Measurements from ENCODE around the gene RPRD2. TPM values are rescaled to one million over a fixed set of nuclear protein-coding genes. Genes with fewer than 3 reads are reported as not detected.
A peak's percentile ranks its signal among the peaks of the same experiment; 100 is the strongest.

The RPRD2 gene
- polyA plus RNA-seq, 3 donors: 5.9 to 9.7 (median 8.2) TPM

GRCh38 chr1:150322310-150322709, 41.6 kb upstream of the RPRD2 start:
- WGBS (ENCODE audit: insufficient coverage): no CpG with 5 or more reads among the region's 3 CpGs
- H3K4me2 ChIP-seq (replicated peaks; ENCODE audit: extremely low read depth, low read length, poor library complexity, severe bottlenecking): peak overlapping the region; percentile 90
- peaks cover 59% of the 10 kb centered on the region for H3K79me2 ChIP-seq (ENCODE audit: insufficient read depth, low read length)
- H3K4me3 ChIP-seq (replicated peaks in 1 of 3; ENCODE audit: low read depth in 2 of 3, low read length in 3 of 3): peak overlapping the region; percentile 86 to 94 (median 93)
- Mint-ChIP-seq H3K27me3 (ENCODE audit: low read depth in 3 of 3) (no peaks in the 10 kb centered on the region), H3K4me1 (peaks cover 19% of the 10 kb centered on the region), H3K27ac (peak overlapping the region; percentile 99 to 100 (median 100)), H3K36me3 (peaks cover 29 to 42% of the 10 kb centered on the region in 2 donors), H3K9me3 (no peaks in the 10 kb centered on the region), H3K4me3 (peak overlapping the region; percentile 99 to 100)
- intact Hi-C loops (cut with micrococcal nuclease): loop anchor here (2.0 to 5.0 kb wide), 2 partner anchors 40 to 54 kb away; partner anchors contain the start of genes RPRD2 (in 2 of the 2) and APH1A (in 1 of the 2)
- peak overlapping the region; percentile 49 to 93 for H3K27ac ChIP-seq (ENCODE audit: low read depth in 1 of 2, low read length in 2 of 2)
- peaks cover 24 to 33% of the 10 kb centered on the region in 2 donors for H3K36me3 ChIP-seq (replicated peaks in 1 of 2; ENCODE audit: control insufficient read depth in 1 of 2, insufficient read depth in 2 of 2, low read length in 2 of 2)
- no peak for TF ChIP-seq CTCF (IDR thresholded peaks at IDR 0.05)
- H3K9me3 ChIP-seq (replicated peaks in 1 of 2; ENCODE audit: control insufficient read depth in 1 of 2, insufficient read depth in 1 of 2, low read length in 2 of 2): no peaks in the 10 kb centered on the region
- no peak overlapping the region for H2AFZ ChIP-seq (ENCODE audit: insufficient read depth, low read depth, low read length, poor library complexity, severe bottlenecking)
- peaks cover 14% of the 10 kb centered on the region for H4K20me1 ChIP-seq (ENCODE audit: insufficient read depth, low read length)
- DNase-seq: peak; percentile 91 to 98 (median 97)
- H3K27me3 ChIP-seq (ENCODE audit: control insufficient read depth in 2 of 2, insufficient read depth in 2 of 2, low read length in 2 of 2): no peaks in the 10 kb centered on the region
- H3K9ac ChIP-seq (ENCODE audit: insufficient read depth, low read length, poor library complexity, severe bottlenecking): peak overlapping the region; percentile 81
- H3K4me1 ChIP-seq (ENCODE audit: control insufficient read depth in 1 of 2, insufficient read depth in 2 of 2, low read length in 2 of 2): peaks cover 21% of the 10 kb centered on the region in 2 donors

- H3K4me3 ChIP-seq (replicated peaks in 1 of 3; ENCODE audit: low read depth in 2 of 3, low read length in 3 of 3): no peak overlapping the region
- Mint-ChIP-seq H3K4me1 (no peaks in the 10 kb centered on the region), H3K4me3 (no peak overlapping the region), H3K27me3 (ENCODE audit: low read depth in 3 of 3) (peaks cover 0 to 2% (median 0%) of the 10 kb centered on the region in 3 donors), H3K9me3 (peaks cover 0 to 2% (median 0%) of the 10 kb centered on the region in 7 donors), H3K27ac (peak overlapping the region in 1 of 7 donors; percentile 11), H3K36me3 (peaks cover 74 to 98% of the 10 kb centered on the region in 2 donors)
- H4K20me1 ChIP-seq (ENCODE audit: insufficient read depth, low read length): peaks cover 8% of the 10 kb centered on the region
- peak overlapping the region in 1 of 2 donors; percentile 32 for H3K27ac ChIP-seq (ENCODE audit: low read depth in 1 of 2, low read length in 2 of 2)
- no peaks in the 10 kb centered on the region for H3K9me3 ChIP-seq (replicated peaks in 1 of 2; ENCODE audit: control insufficient read depth in 1 of 2, insufficient read depth in 1 of 2, low read length in 2 of 2)
- no peaks in the 10 kb centered on the region for H3K27me3 ChIP-seq (ENCODE audit: control insufficient read depth in 2 of 2, insufficient read depth in 2 of 2, low read length in 2 of 2)
- H3K4me2 ChIP-seq (replicated peaks; ENCODE audit: extremely low read depth, low read length, poor library complexity, severe bottlenecking): no peak overlapping the region
- no peak overlapping the region for H2AFZ ChIP-seq (ENCODE audit: insufficient read depth, low read depth, low read length, poor library complexity, severe bottlenecking)
- no peak overlapping the region for H3K9ac ChIP-seq (ENCODE audit: insufficient read depth, low read length, poor library complexity, severe bottlenecking)
- 95% methylated on average over 5 of the region's 7 CpGs for WGBS (ENCODE audit: insufficient coverage)
- peaks cover 91 to 100% of the 10 kb centered on the region in 2 donors for H3K36me3 ChIP-seq (replicated peaks in 1 of 2; ENCODE audit: control insufficient read depth in 1 of 2, insufficient read depth in 2 of 2, low read length in 2 of 2)
- no peaks in the 10 kb centered on the region for H3K4me1 ChIP-seq (ENCODE audit: control insufficient read depth in 1 of 2, insufficient read depth in 2 of 2, low read length in 2 of 2)
- DNase-seq: no peak
- intact Hi-C loops (cut with micrococcal nuclease): no loop called here
- no peak for TF ChIP-seq CTCF (IDR thresholded peaks at IDR 0.05)
- peaks cover 18% of the 10 kb centered on the region for H3K79me2 ChIP-seq (ENCODE audit: insufficient read depth, low read length)
Measured at GRCh38 chr1:150332651-150333290, 31.2 kb upstream of the RPRD2 start.

Measured in CD14-positive monocyte (primary cell).